A549 (cell line): Measurements from ENCODE around the gene ADA. TPM values are rescaled to one million over a fixed set of nuclear protein-coding genes. Genes with fewer than 3 reads are reported as not detected.

Source experiments
- ATAC-seq, 2 experiments: fragments of 200-7000 bp in 1 of 2; fragments of >200 bp in 1 of 2; cut with Nextera tagmentation in 1 of 2; cut with Tn5 transposase in 1 of 2; 3 replicates each; pipeline versions ENCODE4 v1.8.0 to v1.9.1; 2018 to 2020; ENCODE audit warnings: mild to moderate bottlenecking in 1 of 2, moderate library complexity in 1 of 2
- CTCF ChIA-PET: fragments of 300-600 bp; sonication (Branson Sonifier 250); formaldehyde crosslinking; extraction: SDS; loops from one replicate; lab custom pipeline; 2021; ENCODE audit warnings: antibody characterized with exemption, inconsistent platforms; lab: Yijun Ruan, JAX
- POLR2A ChIA-PET: fragments of 350-600 bp; formaldehyde crosslinking; extraction: SDS; loops from one replicate; lab custom pipeline; 2021; ENCODE audit warnings: antibody characterized with exemption, inconsistent platforms; lab: Yijun Ruan, JAX
- DNase-seq, 2 experiments: peaks; one replicate each; pipeline versions ENCODE4 v3.0.0 to v3.0.0-alpha.2; 2011 to 2016; ENCODE audit warnings: low read depth in 1 of 2, low spot score in 1 of 2
- FAIRE-seq: peaks from 2 replicates; lab custom pipeline; 2011; peaks lifted over from hg19 to GRCh38; lab: Jason Lieb, UNC
- H3K27ac ChIP-seq, 2 experiments: fragments of >200 bp; sonication (Bioruptor Twin); formaldehyde crosslinking; 3 replicates each; pipeline ENCODE4 v1.5.1; 2016 to 2017
- H3K4me1 ChIP-seq: fragments of >200 bp; sonication (Bioruptor Twin); formaldehyde crosslinking; 3 replicates; pipeline ENCODE4 v1.6.1; 2016
- H3K4me2 ChIP-seq: fragments of >200 bp; sonication (Bioruptor Twin); formaldehyde crosslinking; 3 replicates; pipeline ENCODE4 v1.6.1; 2016
- H3K4me3 ChIP-seq: fragments of >200 bp; sonication (Bioruptor Twin); formaldehyde crosslinking; 3 replicates; pipeline ENCODE4 v1.5.1; 2016
- H3K9me3 ChIP-seq: fragments of >200 bp; sonication (Bioruptor Twin); formaldehyde crosslinking; 3 replicates; pipeline ENCODE4 v1.6.1; 2016
- CEBPB ChIP-seq, 2 experiments: fragments of >200 bp in 1 of 2; sonication (Bioruptor Twin) in 1 of 2; formaldehyde crosslinking in 1 of 2; IDR thresholded peaks; 2 replicates each; pipeline ENCODE4 v1.6.1; 2012 to 2016
- EHF ChIP-seq: fragments of 250-450 bp; sonication (Bioruptor Pico); IDR thresholded peaks from 2 replicates; pipeline ENCODE4 v1.5.0; 2020; ENCODE audit warnings: mild to moderate bottlenecking
- HDAC2 ChIP-seq: fragments of 200-600 bp; sonication (generic); IDR thresholded peaks from 2 replicates; pipeline ENCODE4 v1.6.1; 2016
- KDM1A ChIP-seq: fragments of 200-600 bp; sonication (generic); IDR thresholded peaks from 2 replicates; pipeline ENCODE4 v1.6.1; 2016; ENCODE audit warnings: low read depth, mild to moderate bottlenecking
- WGBS: methylation state at CpG from one replicate; pipeline ENCODE4 v1.1.6; 2017; ENCODE audit errors: missing lambda C conversion rate; 5-methylcytosine and 5-hydroxymethylcytosine counted together
- polyA plus RNA-seq, 4 experiments: library from polyadenylated mRNA; depleted of rRNA in 3 of 4; stranded (reverse); fragments of >200 nt; fragmentation: RNase III in 1 of 4; extraction: RNeasy Plus Mini Kit Qiagen cat#74134 plus additional on column Dnase treatment in 1 of 4; gene quantifications; 2 replicates in 3 of 4; 3 replicates in 1 of 4; pipeline ENCODE4 v1.2.3, GENCODE V29; 2011 to 2017

The ADA gene
- polyA plus RNA-seq, 2 of the 4 experiments (the other 2 are of a cell fraction) = 34.5 to 48.1 TPM

- no peaks in the 10 kb centered on the region for H3K9me3 ChIP-seq
- H3K4me1 ChIP-seq = peaks cover 20% of the 10 kb centered on the region
- no peak overlapping the region for H3K4me2 ChIP-seq
- DNase-seq = no peak
- ChIA-PET POLR2A (no interaction called here), CTCF (no interaction called here)
- no peak for ATAC-seq
- FAIRE-seq = no peak
- no peak overlapping the region for H3K4me3 ChIP-seq
- 86% methylated on average over 1 of the region's 1 CpG for WGBS
- TF ChIP-seq CEBPB (IDR thresholded peaks at IDR 0.05) (no peak), EHF (CRISPR knock-in tag) (no peak), KDM1A (peak; percentile 55; the same call in 1 of the 2 replicates), HDAC2 (peak; percentile 63; the same call in 1 of the 2 replicates)
- no peak overlapping the region for H3K27ac ChIP-seq
These were observed 81.1 kb downstream of the ADA start for GRCh38 chr20:44570367-44570766.

Other genes starting within 250 kb of the ADA start
- 9.2 and 11.0 TPM in 2 replicates for gene TTPAL, start 175.8 kb downstream of the ADA start, polyA plus RNA-seq (2011; rRNA removed)
- gene TTPAL, start 175.8 kb downstream of the ADA start, polyA plus RNA-seq (2017; fragmentation: RNase III; extraction: RNeasy Plus Mini Kit Qiagen cat#74134 plus additional on column Dnase treatment) = 9.1 to 9.3 TPM (median 9.3 TPM) in 3 replicates
- 159 and 173 TPM in 2 replicates for gene SERINC3, start 129.6 kb downstream of the ADA start, polyA plus RNA-seq (2011; rRNA removed)
- gene SERINC3, start 129.6 kb downstream of the ADA start, polyA plus RNA-seq (2017; fragmentation: RNase III; extraction: RNeasy Plus Mini Kit Qiagen cat#74134 plus additional on column Dnase treatment) = 57.4 to 65.0 TPM (median 62.9 TPM) in 3 replicates
- gene PKIG, start 69.1 kb downstream of the ADA start, polyA plus RNA-seq (2011; rRNA removed) = 27.0 and 31.1 TPM in 2 replicates
- gene PKIG, start 69.1 kb downstream of the ADA start, polyA plus RNA-seq (2017; fragmentation: RNase III; extraction: RNeasy Plus Mini Kit Qiagen cat#74134 plus additional on column Dnase treatment) = 22.6 to 24.1 TPM (median 24.0 TPM) in 3 replicates
- 9.9 and 10.1 TPM in 2 replicates for gene CCN5, start 63.7 kb upstream of the ADA start, polyA plus RNA-seq (2011; rRNA removed)
- 11.1 to 13.9 TPM (median 12.3 TPM) in 3 replicates for gene CCN5, start 63.7 kb upstream of the ADA start, polyA plus RNA-seq (2017; fragmentation: RNase III; extraction: RNeasy Plus Mini Kit Qiagen cat#74134 plus additional on column Dnase treatment)
- gene KCNK15, start 94.2 kb upstream of the ADA start, polyA plus RNA-seq (2011; rRNA removed) = 0.33 and 0.49 TPM in 2 replicates
- gene KCNK15, start 94.2 kb upstream of the ADA start, polyA plus RNA-seq (2017; fragmentation: RNase III; extraction: RNeasy Plus Mini Kit Qiagen cat#74134 plus additional on column Dnase treatment) = 0.41 to 0.67 TPM (median 0.43 TPM) in 3 replicates
- 0.39 and 0.56 TPM in 2 replicates for gene RIMS4, start 158.8 kb upstream of the ADA start, polyA plus RNA-seq (2011; rRNA removed)
- gene RIMS4, start 158.8 kb upstream of the ADA start, polyA plus RNA-seq (2017; fragmentation: RNase III; extraction: RNeasy Plus Mini Kit Qiagen cat#74134 plus additional on column Dnase treatment) = 1.3 to 1.6 TPM (median 1.3 TPM) in 3 replicates
- gene YWHAB, start 234.0 kb upstream of the ADA start, polyA plus RNA-seq (2011; rRNA removed) = 163 and 174 TPM in 2 replicates
- gene YWHAB, start 234.0 kb upstream of the ADA start, polyA plus RNA-seq (2017; fragmentation: RNase III; extraction: RNeasy Plus Mini Kit Qiagen cat#74134 plus additional on column Dnase treatment) = 204 to 213 TPM (median 205 TPM) in 3 replicates